Esophagus muscularis mucosa (tissue), 4 donors: ENCODE measurements around the gene AP1B1. TPM values are rescaled to one million over a fixed set of nuclear protein-coding genes. Genes with fewer than 3 reads are reported as not detected.

Experiments
- DNase-seq: peaks from one replicate; pipeline ENCODE4 v3.0.0-alpha.2; 2017; ENCODE audit errors: extremely low spot score
- H3K27ac ChIP-seq, 4 donors: fragments of 200-600 bp; sonication (generic); replicated peaks in 1 of 4; 1 replicate in 3 of 4; 2 replicates in 1 of 4; pipeline ENCODE4 v1.5.1; 2016 to 2019; ENCODE audit warnings: mild to moderate bottlenecking in 1 of 4
- H3K27me3 ChIP-seq, 4 donors: fragments of 200-600 bp; sonication (generic); one replicate each; pipeline versions ENCODE4 v1.5.1 to v1.6.0; 2016 to 2019
- H3K36me3 ChIP-seq, 4 donors: fragments of 200-600 bp; sonication (generic); one replicate each; pipeline ENCODE4 v1.5.1; 2016 to 2019
- H3K4me1 ChIP-seq, 4 donors: fragments of 200-600 bp; sonication (generic); one replicate each; pipeline ENCODE4 v1.5.1; 2016 to 2019
- H3K4me3 ChIP-seq, 4 donors: fragments of 200-600 bp; sonication (generic); 1 replicate in 2 of 4; 2 replicates in 2 of 4; pipeline ENCODE4 v1.5.1; 2016 to 2019; ENCODE audit warnings: mild to moderate bottlenecking in 4 of 4, moderate library complexity in 1 of 4
- H3K9me3 ChIP-seq, 4 donors: fragments of 200-600 bp; sonication (generic); 1 replicate in 3 of 4; 2 replicates in 1 of 4; pipeline ENCODE4 v1.5.1; 2016 to 2019
- EP300 ChIP-seq: sonication (generic); formaldehyde crosslinking; IDR thresholded peaks from one replicate; pipeline ENCODE4 v1.6.1; 2017; ENCODE audit warnings: antibody characterized with exemption
- POLR2A ChIP-seq: fragments of 450-650 bp; IDR thresholded peaks from one replicate; pipeline ENCODE4 v1.6.1; 2017; ENCODE audit warnings: antibody characterized with exemption, moderate library complexity, mild to moderate bottlenecking, low read depth
- POLR2AphosphoS5 ChIP-seq, 2 donors: sonication (generic); formaldehyde crosslinking; IDR thresholded peaks; one replicate each; pipeline ENCODE4 v1.6.1; 2017; ENCODE audit warnings: antibody characterized with exemption in 2 of 2
- WGBS: methylation state at CpG from one replicate; pipeline ENCODE4 v1.1.5; 2018; 5-methylcytosine and 5-hydroxymethylcytosine counted together
- intact Hi-C: fragments of 100-400 bp; cut with DNase I; formaldehyde crosslinking; loops from one replicate; pipeline ENCODE4 v1.15.1; 2023
- total RNA-seq, 4 donors: library from RNA; depleted of rRNA; stranded (reverse); fragments of >200 nt; gene quantifications; one replicate each; pipeline versions ENCODE4 v1.1.0 to v1.2.1, GENCODE V29; 2016
- TF ChIP-seq, protein P1 (sequence below), 3 experiments: fragments of 200-600 bp in 2 of 3; fragments of 450-650 bp in 1 of 3; sonication (generic) in 2 of 3; IDR thresholded peaks; one replicate each; pipeline ENCODE4 v1.5.1; 2017 to 2019; ENCODE audit warnings: antibody characterized with exemption in 3 of 3, mild to moderate bottlenecking in 2 of 3, moderate library complexity in 1 of 3

The AP1B1 gene
- total RNA-seq, 4 donors from 2014 or later: 55.6 to 72.2 (median 57.4) TPM

DNA sequence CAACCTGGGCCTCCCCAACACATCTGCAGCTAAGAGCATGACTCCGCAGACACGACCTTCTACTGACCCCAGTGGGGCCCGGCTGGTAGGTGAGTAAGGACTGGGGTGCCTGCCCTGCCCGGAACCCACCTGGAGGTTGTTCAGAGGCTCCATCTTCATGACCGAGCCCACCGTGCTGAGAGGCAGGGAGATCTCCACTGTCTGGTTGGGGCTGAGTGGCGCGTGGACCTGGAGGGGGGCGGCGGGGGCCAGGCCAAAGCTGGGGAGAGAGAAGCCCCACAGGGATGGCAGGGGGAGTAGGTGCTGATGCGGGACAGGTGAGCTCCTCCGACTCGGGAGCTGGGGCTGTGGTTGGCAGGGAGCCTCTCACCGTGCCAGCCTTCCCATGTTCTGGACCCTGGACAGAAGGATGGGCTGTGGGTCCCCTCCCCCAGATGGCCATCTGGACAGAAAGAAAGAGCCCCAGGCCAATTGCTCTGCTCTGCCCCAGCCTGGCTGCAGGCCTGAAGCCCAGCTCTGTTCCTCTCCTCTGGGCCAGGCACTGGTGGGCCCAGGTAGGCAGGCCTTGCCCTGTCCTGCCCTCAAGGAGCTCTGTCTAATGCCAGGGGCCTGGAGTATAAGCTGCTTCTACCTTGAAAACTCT, 56.6 kb downstream of the AP1B1 start:
- H3K4me1 ChIP-seq: peaks cover 4 to 13% (median 10%) of the 10 kb centered on the region in 4 donors
- no peak for DNase-seq
- no peak overlapping the region for H3K27ac ChIP-seq
- peaks cover 40 to 100% (median 98%) of the 10 kb centered on the region in 4 donors for H3K36me3 ChIP-seq
- no peak overlapping the region for H3K4me3 ChIP-seq
- WGBS: 76% methylated on average over 10 of the region's 14 CpGs
- TF ChIP-seq EP300 (no peak), POLR2AphosphoS5 (IDR thresholded peaks at IDR 0.05) (no peak), POLR2A (no peak)
- TF ChIP-seq, protein P1, sequence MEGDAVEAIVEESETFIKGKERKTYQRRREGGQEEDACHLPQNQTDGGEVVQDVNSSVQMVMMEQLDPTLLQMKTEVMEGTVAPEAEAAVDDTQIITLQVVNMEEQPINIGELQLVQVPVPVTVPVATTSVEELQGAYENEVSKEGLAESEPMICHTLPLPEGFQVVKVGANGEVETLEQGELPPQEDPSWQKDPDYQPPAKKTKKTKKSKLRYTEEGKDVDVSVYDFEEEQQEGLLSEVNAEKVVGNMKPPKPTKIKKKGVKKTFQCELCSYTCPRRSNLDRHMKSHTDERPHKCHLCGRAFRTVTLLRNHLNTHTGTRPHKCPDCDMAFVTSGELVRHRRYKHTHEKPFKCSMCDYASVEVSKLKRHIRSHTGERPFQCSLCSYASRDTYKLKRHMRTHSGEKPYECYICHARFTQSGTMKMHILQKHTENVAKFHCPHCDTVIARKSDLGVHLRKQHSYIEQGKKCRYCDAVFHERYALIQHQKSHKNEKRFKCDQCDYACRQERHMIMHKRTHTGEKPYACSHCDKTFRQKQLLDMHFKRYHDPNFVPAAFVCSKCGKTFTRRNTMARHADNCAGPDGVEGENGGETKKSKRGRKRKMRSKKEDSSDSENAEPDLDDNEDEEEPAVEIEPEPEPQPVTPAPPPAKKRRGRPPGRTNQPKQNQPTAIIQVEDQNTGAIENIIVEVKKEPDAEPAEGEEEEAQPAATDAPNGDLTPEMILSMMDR (IDR thresholded peaks at IDR 0.05): no peak
- intact Hi-C loops: no loop called here
- no peaks in the 10 kb centered on the region for H3K27me3 ChIP-seq
- H3K9me3 ChIP-seq: no peaks in the 10 kb centered on the region

DNA sequence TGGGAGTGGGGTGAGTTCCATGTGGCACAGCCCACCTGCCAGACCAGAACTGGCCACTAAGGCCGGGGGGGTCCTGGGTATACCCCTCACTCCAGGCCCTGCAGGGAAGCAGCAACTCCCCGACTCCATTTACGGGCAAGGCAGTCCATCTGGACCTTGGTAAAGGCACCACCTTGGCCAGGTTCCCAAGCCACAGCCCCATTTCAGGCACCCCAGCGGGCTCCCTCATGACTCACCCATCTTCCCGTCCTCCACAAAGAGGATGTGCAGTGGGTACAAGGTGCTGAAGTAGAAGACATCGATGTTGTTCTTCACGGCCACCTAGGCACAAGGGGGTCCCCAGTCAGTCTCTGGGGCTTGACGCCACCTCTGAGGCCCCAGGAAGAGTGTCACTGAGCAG, 57.2 kb downstream of the AP1B1 start:
- H3K27ac ChIP-seq: no peak overlapping the region
- no peaks in the 10 kb centered on the region for H3K9me3 ChIP-seq
- intact Hi-C loops: no loop called here
- TF ChIP-seq EP300: no peak
- TF ChIP-seq POLR2A: no peak
- TF ChIP-seq POLR2AphosphoS5 (IDR thresholded peaks at IDR 0.05): no peak
- TF ChIP-seq, protein P1 (IDR thresholded peaks at IDR 0.05): no peak
- H3K27me3 ChIP-seq: no peaks in the 10 kb centered on the region
- no peak for DNase-seq
- 96% methylated on average over 4 of the region's 8 CpGs for WGBS
- H3K4me1 ChIP-seq: peaks cover 4 to 17% (median 10%) of the 10 kb centered on the region in 4 donors
- peaks cover 34 to 100% (median 97%) of the 10 kb centered on the region in 4 donors for H3K36me3 ChIP-seq
- H3K4me3 ChIP-seq: no peak overlapping the region

DNA sequence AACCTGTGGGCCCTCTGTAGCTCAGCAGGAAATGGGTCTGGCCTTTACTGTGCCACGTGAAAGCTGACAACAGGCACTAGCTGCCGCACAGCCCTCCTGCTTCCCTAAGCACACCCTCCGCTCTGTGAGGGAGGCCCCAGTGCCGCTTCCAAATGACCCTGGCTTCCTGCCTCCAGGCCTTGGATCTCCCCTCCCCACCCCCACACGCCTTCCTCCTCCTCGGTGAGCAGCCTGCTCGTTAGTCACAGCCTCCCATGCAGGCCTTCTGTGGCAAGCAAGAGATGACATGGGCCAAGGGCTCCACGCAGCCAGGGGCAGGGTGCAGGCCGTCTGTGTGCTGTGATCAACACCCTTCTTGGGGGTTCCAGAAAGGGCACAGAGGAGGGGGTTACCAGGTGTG, 57.6 kb downstream of the AP1B1 start:
- Histone ChIP-seq H3K27ac (no peak overlapping the region), H3K4me1 (peaks cover 4 to 22% (median 10%) of the 10 kb centered on the region in 4 donors), H3K9me3 (no peaks in the 10 kb centered on the region), H3K36me3 (peaks cover 29 to 96% (median 94%) of the 10 kb centered on the region in 4 donors), H3K27me3 (no peaks in the 10 kb centered on the region), H3K4me3 (no peak overlapping the region)
- whole genome bisulfite sequencing: 65% methylated on average over 4 of the region's 9 CpGs
- intact Hi-C loops: no loop called here
- TF ChIP-seq EP300 (no peak), POLR2AphosphoS5 (IDR thresholded peaks at IDR 0.05) (no peak), POLR2A (no peak)
- TF ChIP-seq, protein P1 (IDR thresholded peaks at IDR 0.05): no peak
- DNase-seq: no peak

DNA sequence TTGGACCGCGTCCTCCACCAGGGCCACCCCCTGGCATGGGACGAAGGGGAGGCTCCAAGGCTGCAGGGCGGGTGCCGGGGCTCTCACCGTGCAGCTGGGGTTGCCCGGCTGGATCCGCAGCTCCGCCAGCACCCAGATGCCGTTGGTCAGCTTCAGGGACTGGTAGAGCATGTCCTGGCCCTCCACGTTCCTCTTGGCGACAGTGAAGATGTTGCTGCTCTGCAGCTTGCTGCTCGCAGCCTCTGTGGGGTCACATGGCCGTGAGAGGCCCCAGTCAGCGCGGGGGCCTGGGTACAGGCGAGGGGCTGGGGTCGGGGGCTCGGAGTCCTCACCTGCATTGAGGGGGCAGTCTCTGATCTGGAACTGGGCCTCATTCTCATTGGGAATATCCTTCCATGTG, 58.1 kb downstream of the AP1B1 start:
- peaks cover 29 to 92% (median 90%) of the 10 kb centered on the region in 4 donors for H3K36me3 ChIP-seq
- H3K4me3 ChIP-seq: no peak overlapping the region
- no peaks in the 10 kb centered on the region for H3K27me3 ChIP-seq
- no peaks in the 10 kb centered on the region for H3K9me3 ChIP-seq
- 84% methylated on average over 9 of the region's 19 CpGs for WGBS
- no peak for DNase-seq
- intact Hi-C loops: no loop called here
- TF ChIP-seq, protein P1 (IDR thresholded peaks at IDR 0.05): no peak
- TF ChIP-seq EP300 (no peak), POLR2AphosphoS5 (IDR thresholded peaks at IDR 0.05) (no peak)
- no peak overlapping the region for H3K27ac ChIP-seq
- H3K4me1 ChIP-seq: peaks cover 4 to 22% (median 10%) of the 10 kb centered on the region in 4 donors

DNA sequence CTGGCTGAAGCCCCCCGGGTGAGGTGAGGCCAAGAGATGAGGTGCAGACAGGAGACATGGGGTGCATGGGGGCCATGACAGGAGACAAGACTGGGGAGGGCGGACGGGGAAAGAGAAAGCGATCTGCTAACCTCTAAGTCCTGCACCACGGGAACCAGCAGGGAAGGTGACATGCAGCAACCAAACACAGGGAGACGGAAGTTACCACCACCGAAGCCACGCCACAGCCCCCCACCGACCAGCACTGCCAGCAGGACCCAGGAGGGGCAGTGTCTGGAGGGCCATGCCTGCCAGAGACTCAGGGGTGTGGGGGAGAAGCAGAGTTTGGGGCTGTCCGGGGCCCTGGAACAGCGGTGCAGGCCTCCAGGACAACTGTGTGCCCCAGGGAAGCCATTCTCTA, 58.8 kb downstream of the AP1B1 start:
- H3K9me3 ChIP-seq: no peaks in the 10 kb centered on the region
- intact Hi-C loops: no loop called here
- no peak for DNase-seq
- no peak overlapping the region for H3K4me3 ChIP-seq
- H3K36me3 ChIP-seq: peaks cover 29 to 85% (median 83%) of the 10 kb centered on the region in 4 donors
- H3K4me1 ChIP-seq: peaks cover 4 to 22% (median 10%) of the 10 kb centered on the region in 4 donors
- no peaks in the 10 kb centered on the region for H3K27me3 ChIP-seq
- TF ChIP-seq POLR2AphosphoS5 (IDR thresholded peaks at IDR 0.05) (no peak), EP300 (no peak), POLR2A (no peak)
- TF ChIP-seq, protein P1 (IDR thresholded peaks at IDR 0.05): no peak
- no peak overlapping the region for H3K27ac ChIP-seq
- WGBS: 90% methylated on average over 11 of the region's 11 CpGs
